ENCODE results near the gene TMPRSS5.
A peak's percentile ranks its signal among the peaks of the same experiment; 100 is the strongest.
"Not testable (repeated sequence)": the region's sequence is repeated elsewhere in the genome, so short reads cannot be mapped to it uniquely, and the experiment has no call there.

TMPRSS5 gene

DNA sequence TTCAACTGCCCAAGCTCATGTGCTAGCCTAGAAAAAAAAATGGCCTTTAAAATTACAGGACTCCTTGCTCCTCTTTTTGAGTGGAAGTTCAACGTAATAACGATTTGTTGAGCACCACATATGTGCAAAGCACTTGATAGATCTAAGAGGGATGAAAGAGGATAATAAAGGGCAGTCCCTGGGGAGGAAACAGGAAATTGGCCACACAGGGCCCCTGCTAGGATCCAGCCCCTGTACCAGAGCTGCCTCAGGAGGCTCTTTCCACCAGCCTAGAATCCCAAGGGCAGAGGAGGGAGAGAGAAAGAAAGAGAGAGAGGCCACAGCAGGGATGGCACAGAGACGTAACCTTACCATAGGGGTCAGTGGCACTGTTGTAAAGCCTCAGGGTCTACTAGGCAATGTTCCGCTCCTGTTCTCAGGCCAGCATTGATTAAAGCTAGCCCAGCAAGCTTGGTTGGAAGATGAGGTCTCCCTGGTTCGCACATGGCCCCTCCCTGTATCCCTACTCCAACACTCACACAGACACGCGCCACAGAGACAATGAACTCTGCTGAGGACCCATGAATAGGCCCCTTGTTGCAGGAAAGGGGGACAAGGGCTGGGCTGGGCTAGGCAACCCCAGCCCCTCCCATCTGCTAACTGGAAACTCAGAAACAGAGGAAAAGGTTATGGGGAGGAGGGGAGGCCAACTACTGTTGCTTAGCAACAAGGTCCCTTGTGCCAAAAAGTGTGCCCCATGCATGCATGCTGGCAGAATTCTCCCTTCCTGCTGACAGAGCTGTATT lies at the start of gene TMPRSS5:
TMPRSS5 (minus strand) TSS at position 438 of the 785 bp plus-strand sequence; CDS start at position 354, 84 bp downstream.
- DNase-seq, result no peak

DNA sequence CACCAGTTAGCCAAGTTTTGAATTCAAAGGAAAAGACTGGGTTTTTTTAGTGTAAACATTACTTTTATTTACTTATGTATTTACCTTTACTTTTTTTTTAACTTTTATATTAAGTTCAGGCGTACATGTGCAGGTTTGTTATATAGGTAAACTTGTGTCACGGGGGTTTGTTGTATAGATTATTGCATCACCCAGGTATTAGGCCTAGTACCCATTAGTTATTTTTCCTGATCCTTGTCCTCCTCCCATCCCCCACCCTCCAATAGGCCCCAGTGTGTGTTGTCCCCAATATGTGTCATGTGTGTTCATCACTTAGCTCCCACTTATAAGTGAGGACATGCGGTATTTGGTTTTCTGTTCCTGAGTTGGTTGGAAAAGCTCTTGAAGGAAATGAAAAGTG lies 46.8 kb upstream of the TMPRSS5 start:
- no peak for DNase-seq

DNA sequence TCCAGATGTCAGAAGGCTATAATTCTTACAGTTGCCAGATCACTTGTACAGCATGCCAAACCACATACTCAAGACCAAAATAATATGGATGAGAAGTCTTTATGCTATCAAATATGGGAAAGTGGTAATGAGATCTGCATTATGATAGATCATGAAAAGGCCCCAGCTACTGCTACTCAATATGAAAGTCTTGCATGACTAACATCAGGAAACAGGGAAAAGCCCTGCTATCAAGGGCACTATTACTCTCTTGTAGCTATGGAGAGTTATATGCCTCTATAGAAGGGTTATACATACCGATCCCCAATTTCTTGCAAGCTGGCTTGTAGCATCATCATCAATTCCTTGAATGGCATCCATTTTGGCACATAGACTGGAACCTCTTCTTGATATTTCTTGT lies 30.2 kb upstream of the TMPRSS5 start:
- no peak for DNase-seq

DNA sequence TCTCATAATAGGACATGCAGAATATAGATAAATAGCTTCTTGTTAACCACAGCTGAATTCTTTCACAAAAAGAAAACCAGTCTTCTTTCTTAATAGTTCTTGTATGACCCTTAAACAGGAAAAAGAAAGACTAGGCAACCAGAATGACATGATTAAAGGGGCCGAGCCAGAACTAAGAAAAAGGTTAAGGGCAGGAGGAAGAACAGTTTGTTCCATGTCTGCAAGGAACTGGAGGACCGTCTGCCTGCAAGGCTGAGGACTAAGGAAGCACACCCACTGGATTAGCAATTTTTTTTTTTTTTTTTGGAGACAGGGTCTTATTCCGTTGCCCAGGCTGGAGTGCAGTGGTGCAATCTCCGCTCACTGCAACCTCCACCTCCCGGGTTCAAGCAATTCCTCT lies 26.0 kb upstream of the TMPRSS5 start:
- no peak for DNase-seq

DNA sequence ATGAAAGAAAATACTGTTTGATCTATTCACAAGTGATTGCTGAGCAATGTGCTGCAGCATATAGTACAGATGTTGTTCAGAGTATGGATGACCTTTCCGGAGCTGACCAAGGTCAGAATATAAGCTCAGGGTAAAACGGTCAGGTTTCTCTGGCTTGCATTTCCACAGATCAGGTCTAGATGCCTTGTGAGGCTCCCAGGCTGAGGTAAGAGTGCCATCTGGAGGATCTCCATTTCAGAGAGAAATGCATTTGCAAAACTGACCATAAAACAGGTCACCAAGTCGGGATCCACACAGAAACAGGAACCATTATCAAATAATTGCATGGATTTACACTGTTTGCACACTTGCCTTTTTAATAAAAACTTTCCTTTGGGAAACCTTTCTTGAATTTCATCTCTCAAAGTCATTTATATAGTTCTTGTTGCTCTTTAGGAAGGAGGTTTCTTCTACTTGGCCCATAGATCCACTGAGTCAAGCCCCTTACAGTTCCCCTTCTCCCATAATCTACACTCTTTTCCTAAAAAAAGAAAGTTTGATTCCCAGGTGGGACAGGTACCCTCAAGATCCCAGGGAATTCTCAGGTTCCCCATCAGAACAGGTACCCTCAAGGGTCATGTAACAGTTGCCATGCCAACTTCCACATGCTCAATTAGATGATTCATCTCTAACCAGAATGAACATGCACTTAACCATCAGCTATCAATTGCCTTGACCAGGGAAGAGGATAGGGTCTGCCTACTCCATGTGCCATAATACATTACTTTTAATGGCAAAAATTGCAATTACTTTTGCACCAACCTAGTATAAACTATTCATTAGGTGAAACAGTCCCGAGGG lies 25.0 kb upstream of the TMPRSS5 start:
- DNase-seq, result peak; percentile 77

DNA sequence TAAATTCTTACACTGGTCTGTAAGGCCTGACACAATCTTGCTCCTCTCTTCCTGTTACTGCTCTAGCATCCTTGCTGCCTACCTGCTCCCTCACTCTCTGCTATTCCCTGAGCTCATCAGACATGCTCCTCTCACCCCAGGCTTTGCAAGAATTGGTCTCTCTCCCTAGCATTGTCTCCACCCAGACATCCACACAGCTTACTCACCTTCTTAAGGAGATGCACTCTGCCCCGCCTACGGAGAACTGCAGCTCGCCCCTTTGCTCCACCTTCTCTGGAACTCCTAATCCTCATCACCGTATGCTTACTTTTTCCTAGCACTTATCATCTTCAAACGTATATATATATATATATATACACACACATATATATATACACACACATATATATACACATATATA lies 23.3 kb upstream of the TMPRSS5 start:
- no peak for DNase-seq

DNA sequence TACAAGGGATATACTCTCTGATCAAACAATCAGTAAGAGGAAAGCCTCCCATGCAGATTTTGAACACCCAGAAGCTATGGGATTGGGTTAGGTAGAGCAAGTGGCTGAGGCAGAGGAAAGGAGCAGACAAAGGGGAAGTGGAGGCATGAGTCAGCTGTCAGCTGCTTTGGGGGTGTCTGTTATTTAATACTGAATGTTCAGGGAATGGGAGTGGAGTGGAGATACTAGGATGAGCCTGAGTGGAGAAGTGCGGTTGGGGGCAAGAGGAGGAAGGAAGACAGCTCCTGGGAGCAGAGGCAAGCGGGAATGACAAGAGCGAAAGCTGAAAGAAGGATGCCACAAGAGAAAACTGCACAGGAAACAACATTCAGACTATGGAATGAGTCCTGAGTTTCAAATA lies 22.7 kb upstream of the TMPRSS5 start:
- DNase-seq, result no peak

DNA sequence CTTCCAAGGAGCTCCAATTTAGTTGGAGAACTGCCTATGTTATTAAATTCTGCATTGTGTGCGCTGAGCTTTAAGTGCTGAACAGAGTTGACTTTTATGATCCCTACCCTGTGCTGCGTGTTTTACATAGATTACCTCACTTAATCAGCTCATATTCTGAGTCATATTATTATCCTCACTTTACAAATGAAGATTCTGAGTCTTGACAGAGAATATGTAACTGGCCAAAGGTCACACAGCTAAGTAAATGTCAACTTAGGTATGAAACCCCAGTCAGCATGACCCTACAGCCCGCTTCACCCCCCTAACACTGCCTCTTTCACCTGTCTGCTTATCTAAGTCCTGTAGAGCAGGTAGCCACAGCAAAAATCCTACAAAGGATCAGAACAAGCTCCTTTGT lies 19.8 kb upstream of the TMPRSS5 start:
- no peak for DNase-seq

DNA sequence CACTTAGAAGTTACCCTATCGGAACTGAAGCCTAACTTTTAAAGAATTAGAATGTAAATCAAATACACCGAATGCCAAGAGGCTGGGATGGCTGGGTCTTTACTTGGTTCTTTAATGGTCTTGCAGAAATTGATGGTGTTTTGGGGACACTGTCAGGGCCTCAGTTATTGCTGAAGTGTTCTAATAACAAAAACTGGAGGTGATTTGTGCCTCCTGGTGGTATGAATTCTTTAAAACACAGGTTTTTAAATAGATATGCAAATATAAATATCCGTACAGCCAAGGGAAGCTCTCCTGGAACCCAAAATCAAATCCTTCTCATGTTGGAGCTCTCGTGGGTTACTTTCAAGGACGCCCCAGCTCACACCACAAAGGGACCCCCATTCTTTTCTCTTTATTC lies 19.3 kb upstream of the TMPRSS5 start:
- DNase-seq, result no peak

DNA sequence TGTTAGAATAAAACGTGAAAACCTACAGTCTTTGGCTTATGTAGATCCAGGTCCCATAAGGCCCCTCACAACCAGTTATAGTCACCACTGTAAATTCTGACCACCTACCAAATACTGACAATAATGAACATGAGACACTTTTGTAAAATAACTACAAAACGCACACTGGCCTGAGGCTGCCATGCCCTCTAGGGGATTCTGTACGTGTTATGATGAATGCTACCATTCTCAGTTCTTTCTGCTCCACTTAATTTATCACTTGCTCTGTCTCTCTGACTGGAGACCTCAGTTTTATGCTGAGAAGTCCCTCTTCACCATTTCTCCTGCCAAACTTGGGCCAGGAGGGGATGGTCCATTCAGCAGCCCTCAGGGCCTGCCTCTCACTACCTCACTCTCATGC lies 18.7 kb upstream of the TMPRSS5 start:
- DNase-seq, result no peak

DNA sequence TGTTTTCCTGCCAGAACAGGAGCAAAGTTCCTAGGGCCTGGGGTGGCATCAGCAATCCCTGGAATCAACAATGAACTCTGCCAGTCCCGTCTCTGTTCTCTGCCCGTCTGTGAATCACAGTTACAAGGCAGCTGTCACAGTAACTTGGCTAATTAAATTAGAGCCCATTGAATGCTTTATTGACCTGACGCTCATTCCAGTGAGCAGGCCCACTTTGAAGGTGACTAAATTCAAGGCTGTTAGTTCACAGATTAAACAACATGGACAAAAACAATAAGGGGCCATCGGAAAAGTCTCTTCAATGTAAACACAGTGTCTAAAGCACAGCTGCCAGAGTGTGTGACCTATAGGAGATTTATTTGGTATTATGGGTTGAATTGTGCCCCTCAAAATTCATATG lies 17.7 kb upstream of the TMPRSS5 start:
- no peak for DNase-seq

DNA sequence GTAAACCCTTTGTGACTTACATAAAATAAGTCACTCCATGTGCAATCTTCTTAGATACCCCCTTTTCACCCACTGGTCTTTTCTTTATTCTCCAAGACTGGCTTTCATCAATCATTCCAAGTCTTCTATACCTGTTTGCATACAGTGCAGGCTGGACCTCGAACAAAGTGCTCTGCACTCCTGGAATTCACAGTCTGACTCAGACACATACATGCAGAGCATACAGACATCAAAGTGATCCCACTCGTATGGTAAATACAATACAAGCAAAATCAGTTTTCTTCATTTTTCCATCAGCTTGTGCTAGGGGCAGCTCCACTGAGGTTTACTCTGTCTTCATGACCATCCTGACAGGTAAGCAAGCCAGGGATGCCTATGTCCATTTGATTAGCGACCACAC lies 16.8 kb upstream of the TMPRSS5 start:
- no peak for DNase-seq

DNA sequence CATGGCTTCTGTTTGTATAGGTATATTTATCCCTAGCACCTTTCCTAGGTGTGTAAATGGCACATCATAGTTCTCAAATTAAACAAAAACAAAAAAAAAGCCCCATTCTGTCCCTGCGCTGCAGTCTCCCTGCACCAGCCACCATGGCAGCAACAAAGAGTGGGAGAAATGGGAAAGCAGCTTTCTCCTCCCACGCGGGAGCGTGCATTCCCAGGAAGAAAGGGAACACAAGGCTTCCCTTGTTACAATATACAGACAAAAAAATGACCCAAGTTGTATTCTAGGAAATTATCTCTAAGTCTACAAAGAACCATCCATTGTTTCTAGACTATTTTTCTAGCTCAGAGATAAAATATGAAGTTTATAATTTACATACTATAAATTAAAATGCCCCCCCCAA lies 16.1 kb upstream of the TMPRSS5 start:
- DNase-seq, result no peak

DNA sequence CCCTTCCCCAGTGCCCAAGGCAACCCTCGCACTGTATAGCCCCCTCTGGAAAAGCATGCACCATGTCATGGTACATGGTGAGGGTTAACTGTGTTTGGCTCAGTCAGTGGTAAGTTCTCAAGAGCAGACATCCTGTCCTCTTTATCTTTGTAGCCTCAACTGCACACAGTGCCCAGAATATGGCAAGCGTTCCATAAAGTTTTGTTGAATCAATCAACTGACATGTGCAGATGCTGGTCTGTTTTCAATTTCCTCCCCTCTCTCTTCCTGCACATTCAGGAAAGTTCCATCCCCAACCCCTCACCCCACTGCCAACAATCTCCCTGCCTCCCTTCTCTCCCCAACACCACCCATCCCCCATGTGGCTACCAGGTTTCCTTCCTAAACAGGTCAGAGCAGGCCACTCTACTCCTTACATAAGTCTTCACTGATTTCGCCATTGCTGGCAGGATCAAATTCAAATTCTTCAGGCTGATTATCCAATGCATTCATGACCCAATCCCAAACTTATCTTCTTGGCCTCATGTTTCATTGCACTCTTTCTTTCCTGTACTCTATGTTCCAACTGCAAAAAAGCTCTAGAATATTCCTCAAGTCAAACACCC lies 15.5 kb upstream of the TMPRSS5 start:
- DNase-seq, result no peak

DNA sequence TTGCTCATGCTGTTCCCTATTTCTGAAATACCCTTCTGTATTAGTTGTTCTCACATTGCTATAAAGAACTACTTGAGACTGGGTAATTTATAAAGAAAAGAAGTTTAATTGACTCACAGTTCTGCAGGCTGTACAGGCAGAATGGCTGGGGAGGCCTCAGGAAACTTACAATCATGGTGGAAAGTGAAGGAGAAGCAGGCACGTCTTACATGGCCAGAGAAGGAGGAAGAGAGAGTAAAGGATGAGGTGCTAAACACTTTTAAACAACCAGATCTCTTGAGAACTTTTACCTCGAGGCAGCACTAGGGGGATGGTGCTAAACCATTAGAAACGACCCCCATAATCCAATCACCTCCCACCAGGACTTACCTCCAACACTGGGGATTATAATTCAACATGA lies 14.4 kb upstream of the TMPRSS5 start:
- not testable (repeated sequence) for DNase-seq

DNA sequence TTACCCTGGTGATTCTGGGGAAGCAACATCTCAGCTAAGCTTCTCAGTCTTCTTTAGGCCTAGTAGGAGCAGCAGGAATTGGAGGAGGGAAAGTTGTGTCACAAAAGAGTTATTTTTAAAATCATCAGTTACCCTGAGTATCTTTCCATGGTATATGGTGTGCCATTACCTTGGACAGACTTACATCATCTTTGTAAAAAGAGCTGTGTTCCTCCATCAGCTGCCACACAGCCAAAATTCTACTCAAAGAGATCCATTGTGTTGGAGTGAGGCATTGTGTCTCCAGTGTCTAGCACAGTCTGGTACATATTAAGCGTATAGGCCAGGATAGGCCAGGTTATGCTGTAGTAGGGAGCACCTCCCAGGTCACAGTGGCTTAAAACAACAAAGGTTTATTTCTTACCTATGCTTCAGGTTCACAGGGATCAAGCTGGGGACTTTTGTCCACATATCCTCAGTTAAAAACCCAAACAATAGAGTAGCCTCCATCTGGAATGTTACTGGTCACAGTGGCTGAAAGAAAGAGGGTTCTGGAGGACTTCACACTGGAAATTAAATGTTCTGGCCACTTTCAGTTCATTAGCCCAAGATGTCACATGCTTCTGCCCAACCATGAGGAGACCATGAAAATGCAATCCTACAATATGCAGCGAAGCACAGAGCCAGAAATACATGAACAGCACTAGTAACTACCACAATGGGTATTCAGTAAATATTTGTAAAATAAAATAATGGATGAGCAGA lies 9.9 kb upstream of the TMPRSS5 start:
- DNase-seq, result no peak

DNA sequence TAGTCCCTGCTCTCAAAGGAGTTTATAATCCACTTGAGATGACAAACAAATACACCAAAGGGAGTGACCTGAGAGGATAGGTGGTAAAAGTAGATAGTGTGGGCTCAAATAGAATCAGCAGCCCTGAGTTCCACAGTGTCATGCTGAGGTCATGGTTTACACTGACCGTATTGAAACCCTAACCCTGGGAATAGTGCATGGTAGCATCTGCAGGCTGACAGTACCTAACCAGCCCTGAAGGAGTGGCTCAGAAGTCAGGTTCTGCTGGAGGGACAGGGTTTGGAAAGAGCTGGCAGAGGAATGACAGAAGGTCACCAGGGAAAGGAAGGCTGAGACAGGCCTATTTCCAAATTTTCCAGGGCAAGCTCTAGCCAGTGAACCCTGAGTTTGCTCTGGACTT lies 9.2 kb upstream of the TMPRSS5 start:
- DNase-seq, result no peak

DNA sequence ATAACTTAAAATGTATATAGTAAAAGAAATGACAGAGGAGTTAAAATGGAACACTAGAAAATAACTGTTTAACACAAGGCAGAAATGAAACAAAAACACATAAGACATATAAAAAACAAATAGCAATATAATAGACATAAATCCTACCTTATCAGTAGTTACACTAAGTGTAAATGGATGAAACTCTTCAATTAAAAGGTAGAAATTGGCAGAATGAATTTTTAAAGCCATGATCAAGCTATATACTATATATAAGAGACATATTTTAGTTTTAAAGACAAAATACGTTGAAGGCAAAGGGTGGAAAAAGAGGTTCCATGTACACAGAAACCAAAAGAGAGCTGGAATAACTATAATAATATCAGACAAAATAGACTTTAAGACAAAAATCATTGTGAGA lies 4.9 kb upstream of the TMPRSS5 start:
- DNase-seq, result no peak

DNA sequence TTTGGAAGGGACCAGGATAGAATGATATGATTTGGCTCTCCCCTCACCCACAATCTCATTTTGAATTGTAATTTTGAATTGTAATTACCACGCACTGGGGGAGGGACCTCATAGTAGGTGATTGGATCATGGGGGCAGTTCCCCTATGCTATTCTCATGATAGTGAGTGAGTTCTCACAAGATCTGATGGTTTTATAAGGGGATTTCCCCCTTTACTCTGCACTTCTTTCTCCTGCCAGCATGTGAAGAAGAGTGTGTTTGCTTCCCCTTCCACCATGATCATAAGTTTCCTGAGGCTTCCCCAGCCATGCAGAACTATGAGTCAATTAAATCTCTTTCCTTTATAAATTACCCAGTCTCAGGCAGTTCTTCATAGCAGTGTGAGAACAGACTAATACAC lies 2.6 kb downstream of the TMPRSS5 start:
- DNase-seq, result not testable (repeated sequence)

DNA sequence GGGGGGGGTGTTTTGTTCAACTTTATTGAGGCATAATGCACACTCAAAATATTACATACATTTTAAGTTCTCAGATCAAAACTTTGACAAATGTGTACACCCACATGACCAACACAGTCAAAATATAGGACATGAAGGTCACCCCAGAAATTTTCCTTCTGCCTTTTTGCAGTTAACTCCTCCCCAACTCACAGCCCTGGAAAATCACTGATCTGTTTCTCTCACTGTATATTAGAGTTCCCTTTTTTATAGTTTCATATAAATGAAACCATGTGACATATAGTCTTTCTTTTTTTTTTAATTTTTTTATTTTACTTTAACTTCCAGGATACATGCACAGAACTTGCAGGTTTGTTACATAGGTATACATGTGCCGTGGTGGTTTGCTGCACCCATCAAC lies 4.6 kb downstream of the TMPRSS5 start:
- no peak for DNase-seq

DNA sequence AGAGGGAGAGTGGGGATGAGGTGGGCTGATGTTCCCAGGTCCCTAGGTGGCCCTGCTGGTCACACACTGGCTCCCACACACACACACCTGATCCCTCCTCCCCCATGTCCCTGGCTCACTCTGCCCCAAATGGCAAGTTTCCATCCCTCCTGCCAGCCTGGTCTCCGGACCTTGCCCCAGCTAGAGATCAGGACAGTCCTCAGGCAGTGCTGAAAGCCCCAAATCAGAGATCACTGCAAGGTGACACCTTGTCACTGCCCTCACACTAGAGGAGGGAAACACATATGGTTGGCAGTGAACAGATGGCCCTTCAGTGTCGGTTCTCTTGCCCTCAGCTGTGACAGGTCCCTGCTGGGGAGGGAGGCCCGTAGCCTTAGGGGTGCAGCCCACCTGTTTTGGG lies 7.6 kb downstream of the TMPRSS5 start:
- DNase-seq, result no peak

DNA sequence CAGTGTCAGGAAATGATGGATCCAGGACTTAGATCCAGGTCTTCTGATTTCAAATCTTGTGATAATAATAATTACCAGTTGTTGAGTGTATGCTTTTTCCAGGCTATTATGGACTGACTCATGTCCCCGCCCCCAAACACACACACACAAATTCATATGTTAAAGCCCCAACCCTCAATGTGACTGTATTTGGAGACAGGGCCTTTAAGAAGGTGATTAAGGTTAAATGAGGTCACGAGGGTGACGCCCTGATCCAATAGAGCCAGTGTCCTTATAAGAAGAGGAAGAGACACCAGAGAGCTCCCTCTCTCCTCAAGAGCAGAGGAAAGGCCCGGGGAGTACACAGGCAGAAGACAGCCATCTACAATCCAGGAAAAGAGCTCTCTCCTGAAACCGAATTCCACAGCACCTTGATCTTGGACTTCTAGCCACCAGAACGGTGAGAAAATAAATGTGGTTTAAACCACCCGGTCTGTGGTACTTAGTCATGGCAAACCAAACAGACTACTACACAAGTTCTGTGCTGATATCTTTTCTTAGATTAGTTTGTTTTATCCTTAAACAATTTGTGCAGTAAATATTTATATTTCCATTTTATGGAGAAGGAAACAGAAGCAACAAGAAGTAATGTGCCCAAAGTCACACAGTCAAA lies 8.2 kb downstream of the TMPRSS5 start:
- DNase-seq, result no peak

DNA sequence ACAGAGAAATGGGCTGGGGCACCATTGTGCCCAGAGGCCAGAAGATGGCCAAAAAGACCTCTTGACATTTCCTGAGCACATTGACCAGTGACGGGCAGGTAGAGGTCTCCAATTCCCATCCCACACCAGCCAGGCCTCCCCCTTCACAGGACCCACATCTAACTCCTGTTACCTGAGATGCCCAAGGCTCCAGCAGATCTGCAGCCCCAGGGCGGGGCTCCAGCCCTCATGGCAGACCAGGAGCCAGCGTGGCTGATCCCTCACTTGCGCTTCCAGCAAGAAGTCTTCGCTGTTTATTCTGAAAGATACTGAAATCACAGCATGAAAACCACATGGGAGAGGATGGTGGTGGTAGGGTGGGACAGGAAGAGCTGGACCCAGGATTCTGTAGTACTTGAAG lies 9.0 kb downstream of the TMPRSS5 start:
- DNase-seq, result no peak
